HEK293 (cell line): ENCODE results near the gene CORO1C.

Source experiments
- BCL6B ChIP-seq: fragments of 450-650 bp; formaldehyde crosslinking; IDR thresholded peaks from 2 replicates; pipeline ENCODE4 v1.5.1; 2017; ENCODE audit warnings: missing biosample characterization, missing genetic modification characterization
- CTCF ChIP-seq: fragments of 450-650 bp; formaldehyde crosslinking; IDR thresholded peaks from 2 replicates; pipeline ENCODE4 v1.5.1; 2016; ENCODE audit warnings: missing biosample characterization, missing genetic modification characterization
- GLI4 ChIP-seq: fragments of 450-650 bp; formaldehyde crosslinking; IDR thresholded peaks from 2 replicates; pipeline ENCODE4 v1.5.1; 2016; ENCODE audit warnings: missing biosample characterization, missing genetic modification characterization
- PATZ1 ChIP-seq: fragments of 450-650 bp; formaldehyde crosslinking; IDR thresholded peaks from 2 replicates; pipeline ENCODE4 v1.5.1; 2016; ENCODE audit warnings: missing biosample characterization, missing genetic modification characterization
- RBAK ChIP-seq: fragments of 450-650 bp; formaldehyde crosslinking; IDR thresholded peaks from 2 replicates; pipeline ENCODE4 v1.5.1; 2016; ENCODE audit warnings: missing biosample characterization, missing genetic modification characterization
- YY1 ChIP-seq: fragments of 450-650 bp; formaldehyde crosslinking; IDR thresholded peaks from 2 replicates; pipeline ENCODE4 v1.5.1; 2018; ENCODE audit warnings: missing biosample characterization, missing genetic modification characterization
- ZNF18 ChIP-seq: fragments of 450-650 bp; formaldehyde crosslinking; IDR thresholded peaks from 2 replicates; pipeline ENCODE4 v1.5.1; 2016; ENCODE audit warnings: missing biosample characterization, missing genetic modification characterization
- ZNF274 ChIP-seq, 2 experiments: fragments of 200-500 bp in 1 of 2; fragments of 450-650 bp in 1 of 2; sonication (Bioruptor generic) in 1 of 2; formaldehyde crosslinking in 1 of 2; IDR thresholded peaks; 2 replicates each; pipeline versions ENCODE4 v1.5.1 to v1.6.1; 2014 to 2016; ENCODE audit warnings: borderline replicate concordance in 1 of 2, inconsistent platforms in 1 of 2, low read length in 1 of 2, missing biosample characterization in 1 of 2, missing genetic modification characterization in 1 of 2
- ZNF600 ChIP-seq: fragments of 450-650 bp; formaldehyde crosslinking; IDR thresholded peaks from 2 replicates; pipeline ENCODE4 v1.5.1; 2016; ENCODE audit warnings: missing biosample characterization, missing genetic modification characterization

GRCh38 chr12:108761226-108761625 lies 29.9 kb upstream of the CORO1C start:
- no peak for TF ChIP-seq BCL6B (tag by site-specific recombination)
- no peak for TF ChIP-seq CTCF (tag by site-specific recombination)
- no peak for TF ChIP-seq RBAK (tag by site-specific recombination)
- no peak for TF ChIP-seq ZNF274 (IDR thresholded peaks at IDR 0.05; ENCODE audit: low read length)
- TF ChIP-seq ZNF274 (tag by site-specific recombination; IDR thresholded peaks at IDR 0.05; ENCODE audit: borderline replicate concordance) = no peak
- TF ChIP-seq YY1 (tag by site-specific recombination) = no peak
- TF ChIP-seq ZNF600 (tag by site-specific recombination) = no peak
- TF ChIP-seq GLI4 (tag by site-specific recombination) = no peak
- TF ChIP-seq PATZ1 (tag by site-specific recombination) = no peak
- TF ChIP-seq ZNF18 (tag by site-specific recombination) = no peak
